ENCODE data around the gene PCNT.

PCNT gene

DNA sequence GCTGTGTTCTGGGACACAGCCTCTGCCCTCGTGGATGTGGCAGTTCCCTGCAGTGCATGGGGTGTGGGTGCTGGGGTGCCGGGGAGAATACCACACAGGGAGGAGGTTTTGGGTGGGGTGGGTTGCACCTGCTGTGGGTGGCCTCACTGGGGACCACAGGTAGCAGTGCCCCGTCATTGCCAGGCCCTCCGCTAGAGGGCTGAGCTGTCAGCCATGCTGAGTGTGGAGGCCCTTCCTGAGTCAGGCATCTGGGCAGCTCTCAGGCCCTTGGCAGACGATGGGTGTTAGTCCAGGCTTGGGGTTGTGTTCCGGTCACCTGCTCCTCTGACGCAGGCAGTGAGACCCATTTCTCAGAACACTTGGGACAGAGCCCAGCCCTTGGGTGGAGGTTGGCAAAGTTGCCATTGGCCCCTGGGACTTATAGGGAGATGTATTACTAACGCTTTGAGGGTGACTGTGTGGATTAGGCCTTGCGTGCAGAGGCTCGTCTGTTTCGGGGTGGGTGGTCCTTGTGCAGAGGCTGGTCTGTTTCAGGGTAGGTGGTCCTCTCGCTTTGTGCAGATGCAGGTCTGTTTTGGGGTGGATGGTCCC lies 23.9 kb downstream of the PCNT start (continued):
- TF ChIP-seq ZNF274 (IDR thresholded peaks at IDR 0.05; ENCODE audit: low read length) (no peak), ZNF274 (tag by site-specific recombination; IDR thresholded peaks at IDR 0.05; ENCODE audit: borderline replicate concordance) (no peak), TRIM28 (IDR thresholded peaks at IDR 0.05; ENCODE audit: borderline replicate concordance, low read length) (no peak)

DNA sequence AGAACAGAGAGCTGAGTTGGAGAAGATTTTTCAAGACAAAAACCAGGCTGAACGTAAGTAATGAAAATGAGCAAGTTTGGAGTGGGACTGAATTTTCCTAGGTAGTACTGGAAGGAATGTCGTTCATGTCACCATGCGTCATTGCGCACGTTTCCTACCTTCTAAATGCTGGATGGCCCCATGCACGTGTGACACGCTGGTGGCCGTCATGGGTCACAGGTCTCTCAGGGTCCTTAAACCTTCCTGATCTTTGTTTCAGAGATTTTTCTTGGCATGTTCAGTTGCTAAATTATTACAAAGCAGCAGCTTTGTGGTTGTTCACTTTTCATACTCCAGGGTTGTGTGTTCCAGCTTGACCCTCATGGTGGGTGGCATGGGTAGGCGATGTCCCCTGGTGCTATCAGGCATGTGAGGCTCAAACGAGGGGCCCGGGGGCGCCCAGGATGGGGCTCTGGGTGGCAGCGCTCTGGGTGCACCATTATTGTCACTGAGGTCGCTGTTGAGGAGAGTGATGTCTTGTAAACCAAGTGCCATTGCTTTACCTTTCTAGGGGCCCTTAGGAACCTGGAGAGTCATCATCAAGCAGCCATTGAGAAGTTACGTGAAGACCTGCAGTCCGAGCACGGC lies 25.3 kb downstream of the PCNT start:
- Histone ChIP-seq H3K36me3 (ENCODE audit: control insufficient read depth in 2 of 2, insufficient read depth in 1 of 2, low read length in 2 of 2) (peaks cover 37 to 97% of the 10 kb centered on the region in 2 experiments), H3K4me1 (ENCODE audit: control insufficient read depth, insufficient read depth, low read length) (no peaks in the 10 kb centered on the region), H3K9me3 (ENCODE audit: control insufficient read depth, insufficient read depth, low read depth, low read length) (no peaks in the 10 kb centered on the region), H3K27ac (ENCODE audit: extremely low read depth, low read depth, low read length) (no peak overlapping the region), H3K4me3 (ENCODE audit: low read depth, low read length) (no peak overlapping the region)
- ChIA-PET CTCF (no interaction called here), POLR2A (interaction anchor here (0.6 kb wide), 1 partner anchor 11 kb away, joined by 6 read pairs; no protein-coding TSS in a partner anchor)
- no peak for TF ChIP-seq ZNF23 (tag by site-specific recombination; IDR thresholded peaks at IDR 0.05; ENCODE audit: borderline replicate concordance)
- no peak for TF ChIP-seq SCRT2 (tag by site-specific recombination; IDR thresholded peaks at IDR 0.05)
- no peak for TF ChIP-seq ZNF558 (tag by site-specific recombination; IDR thresholded peaks at IDR 0.05)
- TF ChIP-seq ZNF837 (tag by site-specific recombination; IDR thresholded peaks at IDR 0.05) = no peak
- no peak for TF ChIP-seq ZNF184 (tag by site-specific recombination; IDR thresholded peaks at IDR 0.05)
- TF ChIP-seq, protein P1, sequence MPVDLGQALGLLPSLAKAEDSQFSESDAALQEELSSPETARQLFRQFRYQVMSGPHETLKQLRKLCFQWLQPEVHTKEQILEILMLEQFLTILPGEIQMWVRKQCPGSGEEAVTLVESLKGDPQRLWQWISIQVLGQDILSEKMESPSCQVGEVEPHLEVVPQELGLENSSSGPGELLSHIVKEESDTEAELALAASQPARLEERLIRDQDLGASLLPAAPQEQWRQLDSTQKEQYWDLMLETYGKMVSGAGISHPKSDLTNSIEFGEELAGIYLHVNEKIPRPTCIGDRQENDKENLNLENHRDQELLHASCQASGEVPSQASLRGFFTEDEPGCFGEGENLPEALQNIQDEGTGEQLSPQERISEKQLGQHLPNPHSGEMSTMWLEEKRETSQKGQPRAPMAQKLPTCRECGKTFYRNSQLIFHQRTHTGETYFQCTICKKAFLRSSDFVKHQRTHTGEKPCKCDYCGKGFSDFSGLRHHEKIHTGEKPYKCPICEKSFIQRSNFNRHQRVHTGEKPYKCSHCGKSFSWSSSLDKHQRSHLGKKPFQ (tag by site-specific recombination; IDR thresholded peaks at IDR 0.05) = no peak
- no peak for TF ChIP-seq ZBTB20 (tag by site-specific recombination; IDR thresholded peaks at IDR 0.05)
- TF ChIP-seq ZNF658 (tag by site-specific recombination; IDR thresholded peaks at IDR 0.05) = no peak
- TF ChIP-seq ZNF521 (tag by site-specific recombination; IDR thresholded peaks at IDR 0.05) = no peak

DNA sequence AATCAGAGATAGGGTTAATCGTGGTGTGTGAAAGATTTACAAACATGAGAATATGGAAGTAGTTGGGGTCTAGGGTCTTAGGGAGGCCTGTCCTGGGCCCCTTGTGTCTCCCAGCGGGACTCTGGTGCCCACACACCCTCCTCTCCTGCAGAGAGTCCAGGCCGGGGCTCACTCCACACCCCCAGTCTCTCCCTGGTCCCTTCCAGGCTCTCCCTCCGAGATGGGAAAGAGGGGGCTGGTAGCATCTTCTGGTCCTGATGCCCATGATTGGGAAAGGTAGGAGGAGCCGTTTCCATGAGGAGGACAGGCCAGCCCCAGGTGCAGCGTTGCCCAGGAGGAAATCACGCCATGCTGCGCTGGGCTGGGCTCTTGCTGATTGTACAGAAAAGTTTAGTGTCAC lies 26.6 kb downstream of the PCNT start:
- peaks cover 32 to 100% of the 10 kb centered on the region in 2 experiments for H3K36me3 ChIP-seq (ENCODE audit: control insufficient read depth in 2 of 2, insufficient read depth in 1 of 2, low read length in 2 of 2)
- TF ChIP-seq KLF10 (tag by site-specific recombination; IDR thresholded peaks at IDR 0.05) (no peak), ZNF549 (tag by site-specific recombination; IDR thresholded peaks at IDR 0.05) (no peak), ZNF24 (tag by site-specific recombination; IDR thresholded peaks at IDR 0.05) (no peak), ZNF843 (tag by site-specific recombination; IDR thresholded peaks at IDR 0.05) (no peak), ZNF433 (tag by site-specific recombination; IDR thresholded peaks at IDR 0.05; ENCODE audit: low read depth) (no peak), ZNF114 (tag by site-specific recombination; IDR thresholded peaks at IDR 0.05) (no peak), ZNF426 (tag by site-specific recombination; IDR thresholded peaks at IDR 0.05) (no peak), KLF16 (tag by site-specific recombination; IDR thresholded peaks at IDR 0.05) (no peak), REPIN1 (tag by site-specific recombination; IDR thresholded peaks at IDR 0.05; ENCODE audit: low read depth) (no peak), ZNF785 (tag by site-specific recombination; IDR thresholded peaks at IDR 0.05) (no peak)
- TF ChIP-seq, protein P2, sequence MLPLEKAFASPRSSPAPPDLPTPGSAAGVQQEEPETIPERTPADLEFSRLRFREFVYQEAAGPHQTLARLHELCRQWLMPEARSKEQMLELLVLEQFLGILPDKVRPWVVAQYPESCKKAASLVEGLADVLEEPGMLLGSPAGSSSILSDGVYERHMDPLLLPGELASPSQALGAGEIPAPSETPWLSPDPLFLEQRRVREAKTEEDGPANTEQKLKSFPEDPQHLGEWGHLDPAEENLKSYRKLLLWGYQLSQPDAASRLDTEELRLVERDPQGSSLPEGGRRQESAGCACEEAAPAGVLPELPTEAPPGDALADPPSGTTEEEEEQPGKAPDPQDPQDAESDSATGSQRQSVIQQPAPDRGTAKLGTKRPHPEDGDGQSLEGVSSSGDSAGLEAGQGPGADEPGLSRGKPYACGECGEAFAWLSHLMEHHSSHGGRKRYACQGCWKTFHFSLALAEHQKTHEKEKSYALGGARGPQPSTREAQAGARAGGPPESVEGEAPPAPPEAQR (tag by site-specific recombination; IDR thresholded peaks at IDR 0.05) = no peak
- H3K9me3 ChIP-seq (ENCODE audit: control insufficient read depth, insufficient read depth, low read depth, low read length) = no peaks in the 10 kb centered on the region
- no peak overlapping the region for H3K4me3 ChIP-seq (ENCODE audit: low read depth, low read length)
- ChIA-PET POLR2A (no interaction called here), CTCF (no interaction called here)
- no peak overlapping the region for H3K27ac ChIP-seq (ENCODE audit: extremely low read depth, low read depth, low read length)
- H3K4me1 ChIP-seq (ENCODE audit: control insufficient read depth, insufficient read depth, low read length) = no peaks in the 10 kb centered on the region

Data from HEK293 (cell line).